HT1080 (cell line): Measurements from ENCODE around the gene ADPRM. TPM values are rescaled to one million over a fixed set of nuclear protein-coding genes. Genes with fewer than 3 reads are reported as not detected.

ENCODE experiments used
- total RNA-seq: library from RNA; depleted of rRNA; stranded (reverse); fragments of >200 nt; shearing (Covaris generic); gene quantifications from 2 replicates; pipeline ENCODE4 v1.2.3, GENCODE V29; 2014; rRNA removed

ADPRM gene
- total RNA-seq, 1 experiment from 2014 or later = 10.2 TPM

Other genes starting within 250 kb of the ADPRM start
- gene MYH4, start 228.0 kb upstream of the ADPRM start, total RNA-seq = not detected in 2 replicates
- not detected in 2 replicates for gene MYH1, start 179.1 kb upstream of the ADPRM start, total RNA-seq
- 0.03 TPM in 1 of 2 replicates, not detected in the other for gene MYH2, start 147.9 kb upstream of the ADPRM start, total RNA-seq
- 0.66 and 0.97 TPM in 2 replicates for gene MYH3, start 40.3 kb upstream of the ADPRM start, total RNA-seq
- 78.5 and 118 TPM in 2 replicates for gene SCO1, start 61 bp upstream of the ADPRM start, total RNA-seq
- gene TMEM220, start 32.4 kb downstream of the ADPRM start, total RNA-seq = 0.24 TPM in 1 of 2 replicates, not detected in the other
- gene TMEM238L, start 106.5 kb downstream of the ADPRM start, total RNA-seq = not detected in 2 replicates
- gene PIRT, start 140.5 kb downstream of the ADPRM start, total RNA-seq = not detected in 2 replicates